ENCODE data around the gene HOXB13. TPM values are rescaled to one million over a fixed set of nuclear protein-coding genes. Genes with fewer than 3 reads are reported as not detected.

The HOXB13 gene
- total and polyA plus RNA-seq, 2 donors (not counting 3 experiments of a cell fraction or from before 2014, with no cell fraction given): not detected

GRCh38 chr17:48681609-48682008 is 46.9 kb downstream of the HOXB13 start:
- dilution Hi-C loops (cut with MboI; ENCODE audit: extremely low pct_ligation_motif_present, low sequenced_read_pairs): no loop called here
- H3K79me2 ChIP-seq (ENCODE audit: control insufficient read depth, insufficient read depth, low read length): no peaks in the 10 kb centered on the region
- no peak for FAIRE-seq

More at GRCh38 chr17:48681609-48682008, 46.9 kb downstream of the HOXB13 start:
- ChIA-PET CTCF (interaction anchor here (1.3 to 9.4 kb wide), 4 partner anchors 10 to 203 kb away, joined by 7 to 220 read pairs (median 96); no protein-coding TSS in a partner anchor), POLR2A (no interaction called here)
- Histone ChIP-seq H3K27me3 (ENCODE audit: control insufficient read depth in 2 of 2, insufficient read depth in 2 of 2, low read length in 2 of 2) (peaks cover 12 to 15% of the 10 kb centered on the region in 2 experiments), H3K4me3 (replicated peaks in 1 of 3; ENCODE audit: insufficient read depth in 1 of 3, low read depth in 1 of 3, low read length in 3 of 3) (no peak overlapping the region), H3K9me1 (replicated peaks; ENCODE audit: control insufficient read depth, extremely low read depth, insufficient read depth, low read length) (no peaks in the 10 kb centered on the region), H2AFZ (ENCODE audit: low read depth, low read length) (no peak overlapping the region), H3K9me3 (replicated peaks; ENCODE audit: control insufficient read depth, insufficient read depth, low read length) (no peaks in the 10 kb centered on the region), H3K36me3 (ENCODE audit: control insufficient read depth in 2 of 2, extremely low read depth in 1 of 2, insufficient read depth in 2 of 2, low read length in 2 of 2) (no peaks in the 10 kb centered on the region), H4K20me1 (replicated peaks; ENCODE audit: control insufficient read depth, extremely low read depth, insufficient read depth, low read length) (no peaks in the 10 kb centered on the region), H3K4me1 (ENCODE audit: control insufficient read depth, extremely low read depth, insufficient read depth, low read length) (no peaks in the 10 kb centered on the region), H3K4me2 (ENCODE audit: insufficient read depth, low read length) (no peak overlapping the region), H3K27ac (ENCODE audit: insufficient read depth, low read depth, low read length) (no peak overlapping the region), H3K9ac (replicated peaks; ENCODE audit: extremely low read depth, insufficient read depth, low read length) (no peak overlapping the region)
- BruUV-seq (replicated peaks): no TSS peak
- TF ChIP-seq GATA2 (IDR thresholded peaks at IDR 0.05; ENCODE audit: insufficient read depth, insufficient read length, low read depth, low read length) (no peak), POLR2AphosphoS5 (IDR thresholded peaks at IDR 0.05; ENCODE audit: insufficient read depth, low read depth, low read length) (no peak), POLR2A (IDR thresholded peaks at IDR 0.05; ENCODE audit: low read depth, low read length) (no peak), EZH2 (IDR thresholded peaks at IDR 0.05; ENCODE audit: borderline replicate concordance, low read depth, low read length, severe bottlenecking) (no peak), FOS (IDR thresholded peaks at IDR 0.05; ENCODE audit: borderline replicate concordance, insufficient read depth, low read length) (no peak), JUN (IDR thresholded peaks at IDR 0.05; ENCODE audit: borderline replicate concordance, insufficient read depth, insufficient read length, low read depth) (no peak), MYC (IDR thresholded peaks at IDR 0.05; ENCODE audit: low read depth, low read length) (no peak), CTCF (IDR thresholded peaks at IDR 0.05; ENCODE audit: extremely low read depth in 1 of 2, insufficient read depth in 1 of 2, low read depth in 1 of 2, low read length in 2 of 2) (no peak)
- TF ChIP-seq, protein P1, sequence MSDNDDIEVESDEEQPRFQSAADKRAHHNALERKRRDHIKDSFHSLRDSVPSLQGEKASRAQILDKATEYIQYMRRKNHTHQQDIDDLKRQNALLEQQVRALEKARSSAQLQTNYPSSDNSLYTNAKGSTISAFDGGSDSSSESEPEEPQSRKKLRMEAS (IDR thresholded peaks at IDR 0.05; ENCODE audit: insufficient read depth, insufficient read length): no peak
- DNase-seq (ENCODE audit: low read depth, low spot score): no peak
- intact Hi-C loops (cut with micrococcal nuclease): no loop called here

Measured in endothelial cell of umbilical vein (primary cell).